ENCODE data around the gene SHLD1.

Gene SHLD1

GRCh38 chr20:5893052-5893451, 142.9 kb downstream of the SHLD1 start:
- DNase-seq (ENCODE audit: low spot score) = no peak

GRCh38 chr20:5893621-5894020, 143.4 kb downstream of the SHLD1 start:
- DNase-seq (ENCODE audit: low spot score) = no peak

GRCh38 chr20:5895626-5896025, 145.4 kb downstream of the SHLD1 start:
- no peak for DNase-seq (ENCODE audit: low spot score)

DNA sequence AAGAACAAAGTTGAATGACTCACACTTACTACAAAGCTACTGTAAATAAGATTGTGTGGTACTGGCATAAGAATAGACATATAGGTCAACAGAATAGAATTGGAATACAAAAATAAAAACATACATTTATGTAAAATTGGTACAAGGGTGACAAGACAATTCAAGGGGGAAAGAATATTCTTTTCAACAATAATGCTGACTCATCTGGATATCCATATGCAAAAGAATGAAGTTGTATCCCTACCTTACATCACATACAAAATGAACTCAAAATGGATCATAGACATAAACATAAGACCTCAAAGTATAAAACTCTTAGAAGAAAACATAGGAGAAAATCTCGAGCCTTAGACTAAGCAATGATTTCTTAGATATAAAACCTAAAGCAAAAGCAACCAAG, 149.2 kb downstream of the SHLD1 start:
- no peak for DNase-seq (ENCODE audit: low spot score)

DNA sequence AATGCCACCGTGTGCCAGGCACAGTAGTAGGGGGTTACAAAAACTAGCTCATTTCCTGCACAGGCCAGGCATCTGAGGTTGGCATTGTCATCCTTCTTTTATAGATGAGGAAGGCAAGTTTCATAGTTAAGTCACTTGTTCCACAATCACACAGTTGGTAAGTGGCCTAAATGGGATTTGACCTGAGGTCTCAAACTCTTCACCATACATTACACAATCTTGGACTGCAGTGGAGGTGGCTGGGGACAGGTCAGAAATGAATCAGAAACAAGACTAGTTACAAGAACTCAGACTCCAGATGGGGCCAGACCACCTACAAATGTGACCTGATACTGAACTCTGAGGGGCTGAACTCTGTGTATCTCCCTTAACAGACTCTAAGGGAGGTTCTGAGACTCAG, 150.7 kb downstream of the SHLD1 start:
- DNase-seq (ENCODE audit: low spot score) = no peak

DNA sequence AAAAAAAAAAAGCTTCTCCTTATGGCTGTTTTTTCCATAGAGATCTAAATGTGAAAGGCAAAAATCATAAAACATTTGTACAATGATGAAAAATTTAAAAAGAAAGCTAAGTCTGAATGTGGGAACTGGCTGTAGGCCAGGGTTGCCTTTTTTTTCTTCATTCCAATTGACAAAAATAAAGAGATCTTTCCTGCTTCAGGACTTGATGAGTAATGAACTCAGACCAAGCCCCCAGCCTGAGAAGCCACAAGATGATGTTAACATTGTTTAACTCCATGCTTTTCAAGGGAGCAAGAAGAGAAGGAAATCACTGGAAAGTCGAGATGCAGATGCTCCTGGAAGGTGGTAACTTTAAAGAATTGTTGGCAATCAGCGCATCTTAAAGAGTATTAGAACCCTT, 158.8 kb downstream of the SHLD1 start:
- no peak for DNase-seq (ENCODE audit: low spot score)

DNA sequence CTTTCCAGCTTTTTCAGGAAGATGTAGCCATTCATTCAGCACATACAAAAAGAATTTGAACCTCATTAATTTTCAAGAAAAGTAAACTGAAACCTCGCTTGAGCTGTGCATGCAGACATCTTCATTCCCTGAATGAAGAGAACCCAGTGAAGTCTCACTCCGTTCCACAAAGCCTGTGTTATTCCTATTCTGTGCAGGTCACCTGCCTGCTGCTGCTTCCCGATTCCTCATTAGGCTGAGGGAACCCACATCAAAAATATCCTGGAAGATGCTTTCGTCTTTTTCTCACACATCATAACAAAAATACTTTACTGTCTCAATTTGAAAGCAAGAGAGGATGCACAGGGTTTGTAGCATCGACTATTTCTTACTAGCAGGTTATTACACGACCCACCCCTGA, 160.0 kb downstream of the SHLD1 start:
- DNase-seq (ENCODE audit: low spot score) = no peak

DNA sequence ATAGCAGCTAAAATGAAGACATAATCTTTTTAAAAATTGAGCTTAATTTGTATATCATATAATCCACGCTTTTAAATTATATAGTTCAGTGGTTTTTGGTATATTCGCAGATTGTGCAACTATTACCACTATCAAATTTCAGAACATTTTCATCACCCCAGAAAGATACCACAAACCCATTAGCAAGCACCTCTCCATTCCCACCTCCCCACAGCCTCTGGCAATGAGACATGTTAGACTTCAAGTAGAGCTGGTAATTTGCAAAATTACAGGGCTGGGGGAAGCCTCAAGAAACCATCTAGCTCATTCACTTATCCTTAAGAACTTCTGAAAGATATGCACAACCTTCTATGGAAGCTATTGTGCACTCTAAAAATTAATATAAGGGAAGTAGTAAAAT, 163.0 kb downstream of the SHLD1 start:
- DNase-seq (ENCODE audit: low spot score) = no peak

Data from LoVo (cell line).